Measurements from ENCODE around the gene WDR82.

Gene WDR82

GRCh38 chr3:52253314-52254304 lies 24.8 kb downstream of the WDR82 start:
- DNase-seq: peak; percentile 88

GRCh38 chr3:52250122-52250521 lies 28.3 kb downstream of the WDR82 start:
- no peak for DNase-seq

- no peak for DNase-seq
These were observed 28.8 kb downstream of the WDR82 start for GRCh38 chr3:52249683-52250082.

GRCh38 chr3:52248816-52249547 lies 29.5 kb downstream of the WDR82 start:
- DNase-seq: no peak

DNA sequence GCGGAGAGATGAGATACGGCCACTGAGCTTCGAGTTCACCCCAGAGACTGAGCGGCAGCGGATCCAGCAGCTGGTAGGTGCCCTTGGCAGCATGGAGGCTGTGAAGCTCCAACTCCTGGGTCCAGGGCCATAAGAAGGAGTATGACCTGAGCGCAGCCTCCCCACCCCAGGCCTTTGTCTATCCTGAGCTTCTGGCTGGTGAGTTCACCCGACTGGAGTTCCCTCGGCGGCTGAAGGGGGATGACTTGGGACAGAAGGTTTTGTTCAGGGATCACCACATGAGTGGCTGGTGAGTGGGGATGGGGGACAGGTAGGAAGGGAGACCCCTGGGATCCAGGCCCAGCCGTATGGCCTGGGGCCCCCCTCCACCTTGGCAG lies 30.3 kb downstream of the WDR82 start:
- no peak for DNase-seq

GRCh38 chr3:52247409-52248164 lies 30.9 kb downstream of the WDR82 start:
- DNase-seq: no peak

DNA sequence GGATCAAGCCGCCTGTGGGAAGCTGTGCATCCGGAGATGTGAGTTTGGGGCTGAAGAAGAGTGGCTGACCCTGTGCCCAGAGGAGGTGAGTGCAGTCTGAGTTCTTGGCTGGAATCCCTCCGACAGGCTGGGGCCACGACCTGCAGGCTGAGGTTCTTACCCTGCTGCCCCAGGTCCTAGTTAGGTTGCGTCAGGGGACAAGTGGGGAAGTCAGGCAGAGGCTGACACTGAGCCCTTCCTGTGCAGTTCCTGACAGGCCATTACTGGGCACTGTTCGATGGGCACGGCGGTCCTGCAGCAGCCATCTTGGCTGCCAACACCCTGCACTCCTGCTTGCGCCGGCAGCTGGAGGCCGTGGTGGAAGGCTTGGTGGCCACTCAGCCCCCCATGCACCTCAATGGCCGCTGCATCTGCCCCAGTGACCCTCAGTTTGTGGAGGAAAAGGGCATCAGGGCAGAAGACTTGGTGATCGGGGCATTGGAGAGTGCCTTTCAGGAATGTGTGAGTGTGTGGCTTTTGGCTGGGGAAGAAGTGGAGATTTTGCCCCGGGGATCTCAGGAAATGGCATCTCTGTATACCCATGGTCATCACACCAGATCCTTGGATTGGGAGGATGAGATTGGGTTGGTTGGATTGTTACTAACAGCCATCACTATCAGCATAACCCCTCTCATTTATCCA lies 31.6 kb downstream of the WDR82 start:
- DNase-seq: no peak

DNA sequence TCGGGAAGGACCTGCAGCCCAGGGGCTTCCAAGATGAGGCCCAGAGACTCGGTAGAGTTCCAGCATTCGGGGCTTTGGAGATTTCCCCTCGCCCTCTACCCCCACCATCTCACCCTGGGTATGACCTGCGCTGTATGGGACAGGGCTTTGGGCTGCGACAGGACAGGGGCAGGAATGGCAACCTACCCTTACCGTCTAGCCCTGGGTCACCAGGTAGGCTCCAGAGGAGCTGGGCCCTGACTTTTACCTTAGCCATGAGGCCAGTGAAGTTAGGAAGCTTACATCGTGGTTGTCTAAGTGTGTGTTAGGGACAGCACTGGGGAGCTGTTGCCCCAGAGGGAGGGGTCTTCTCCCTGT lies 32.2 kb downstream of the WDR82 start:
- DNase-seq: no peak

- peak; percentile 67 for DNase-seq
These were observed 32.9 kb downstream of the WDR82 start, which contains the start of gene PPM1M for GRCh38 chr3:52245322-52246263. Gene PPM1M (plus strand): TSS chr3:52245759. CDS start chr3:52245825, 66 bp downstream.

- peak; percentile 67 for DNase-seq
These were observed 34.4 kb downstream of the WDR82 start for GRCh38 chr3:52243791-52244628.

DNA sequence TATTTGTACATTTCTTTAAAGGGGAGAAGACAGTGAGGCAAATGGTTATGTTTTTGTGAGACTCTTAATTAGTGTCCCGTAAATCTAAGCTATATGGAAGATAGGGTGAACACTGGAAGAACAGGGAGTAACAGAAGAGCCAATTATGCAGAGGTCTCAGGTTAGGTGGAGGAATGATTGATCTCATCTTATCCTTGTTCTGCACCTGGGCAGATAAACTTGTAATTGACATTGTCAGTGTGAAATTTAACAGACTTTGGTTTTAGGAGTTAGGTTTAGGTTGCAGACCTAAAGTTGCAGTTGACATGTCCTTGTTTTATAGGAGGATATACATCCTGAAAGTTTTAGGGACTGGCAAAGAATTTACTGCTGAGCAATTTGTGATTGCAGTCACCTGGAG lies 36.4 kb downstream of the WDR82 start:
- no peak for DNase-seq

GRCh38 chr3:52240886-52241370 lies 37.5 kb downstream of the WDR82 start:
- DNase-seq: no peak

- DNase-seq: peak; percentile 72
These were observed 38.2 kb downstream of the WDR82 start for GRCh38 chr3:52240059-52240885.

- peak; percentile 90 for DNase-seq
These were observed 39.4 kb downstream of the WDR82 start, which contains the start of gene TWF2 for GRCh38 chr3:52238761-52239701. Gene TWF2 (minus strand): TSS chr3:52239158. CDS start chr3:52239016, 142 bp downstream.

DNA sequence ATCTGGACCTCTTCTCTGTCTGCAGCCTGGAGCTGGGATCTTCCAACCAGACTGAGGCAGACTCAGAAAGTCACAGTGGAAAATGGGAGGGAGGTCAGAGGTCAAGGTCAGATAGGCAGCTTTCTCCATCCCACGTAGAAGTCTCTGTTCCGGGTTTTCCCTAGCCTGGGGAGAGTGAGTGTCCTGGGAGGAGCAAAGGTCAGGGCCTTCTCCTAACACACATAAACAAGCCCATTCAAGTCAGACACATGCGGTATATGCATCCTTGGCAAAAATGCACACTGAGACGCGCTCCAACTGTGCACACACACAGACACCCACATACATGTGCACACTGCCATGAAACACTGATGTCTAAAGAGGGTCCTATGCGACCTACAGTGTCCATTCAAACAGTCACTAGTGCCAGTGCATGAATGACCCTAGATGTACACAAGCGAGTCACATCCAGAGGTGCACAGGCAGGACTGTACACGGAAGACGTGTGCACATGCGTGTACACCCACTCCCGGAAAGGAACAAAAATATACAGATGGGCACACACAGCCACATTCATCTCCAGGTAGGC lies 40.2 kb downstream of the WDR82 start:
- DNase-seq: no peak

DNA sequence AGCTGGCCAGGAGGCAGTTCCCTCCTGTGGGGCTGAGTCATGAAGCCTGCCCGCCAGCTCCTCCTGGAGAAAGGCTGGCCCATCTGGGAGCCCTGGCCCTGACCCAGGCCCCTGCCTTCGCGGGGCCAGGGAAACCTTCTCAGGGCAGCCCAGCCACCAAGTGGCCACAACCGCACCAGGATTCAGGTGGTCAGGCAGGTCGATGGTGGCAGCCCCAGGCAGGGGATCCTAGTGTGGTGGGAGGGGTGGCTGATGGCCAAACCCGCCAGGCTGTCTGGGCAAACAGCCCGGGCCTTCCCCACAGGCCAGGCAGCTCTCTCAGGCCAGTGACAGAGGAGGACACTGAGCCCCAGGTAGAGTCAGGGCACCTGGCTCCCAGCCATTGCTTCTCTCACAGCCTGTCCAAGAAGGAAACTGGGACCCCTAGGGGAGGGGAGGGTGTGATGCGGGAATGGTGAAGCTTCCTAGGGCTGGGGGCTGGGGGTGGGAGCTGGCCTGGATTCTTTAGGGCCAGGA lies 40.7 kb downstream of the WDR82 start:
- no peak for DNase-seq

DNA sequence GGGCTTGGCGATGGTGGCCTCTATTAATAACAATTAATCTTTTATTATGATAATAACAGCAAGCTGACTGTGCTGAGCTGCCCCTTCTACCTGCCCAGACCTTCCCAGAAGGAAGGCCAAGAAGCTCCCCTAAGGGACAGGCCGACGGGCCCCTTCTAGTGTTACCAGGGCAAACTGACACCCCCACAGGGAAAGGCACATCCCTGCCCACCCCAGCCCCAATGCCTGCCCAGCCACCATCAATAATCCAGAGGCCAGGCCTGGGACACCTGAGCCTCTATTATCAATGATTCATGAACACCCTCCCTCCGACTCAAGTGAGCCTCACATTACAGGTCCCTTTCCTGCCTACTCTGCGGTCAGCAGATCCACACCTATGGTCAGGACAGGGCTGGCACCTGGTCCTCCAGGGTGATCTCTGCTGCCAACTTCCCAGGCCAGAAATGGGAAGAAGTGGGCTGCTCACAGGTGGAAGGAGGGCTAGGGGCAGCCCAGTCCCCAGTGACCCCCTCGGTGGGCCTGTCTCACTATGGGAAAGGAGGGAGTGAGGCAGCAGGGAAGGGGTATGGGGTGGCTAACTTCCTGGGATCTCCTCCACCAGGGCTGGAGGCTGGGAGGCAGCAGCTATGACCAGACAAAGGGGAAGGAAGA lies 41.3 kb downstream of the WDR82 start:
- DNase-seq: no peak
